RKO (cell line): ENCODE data around the gene GNAQ.
"Not testable (repeated sequence)": the region's sequence is repeated elsewhere in the genome, so short reads cannot be mapped to it uniquely, and the experiment has no call there.

Experiments
- DNase-seq: peaks from one replicate; pipeline ENCODE4 v3.0.0-alpha.2; 2016; ENCODE audit warnings: low spot score

The GNAQ gene

DNA sequence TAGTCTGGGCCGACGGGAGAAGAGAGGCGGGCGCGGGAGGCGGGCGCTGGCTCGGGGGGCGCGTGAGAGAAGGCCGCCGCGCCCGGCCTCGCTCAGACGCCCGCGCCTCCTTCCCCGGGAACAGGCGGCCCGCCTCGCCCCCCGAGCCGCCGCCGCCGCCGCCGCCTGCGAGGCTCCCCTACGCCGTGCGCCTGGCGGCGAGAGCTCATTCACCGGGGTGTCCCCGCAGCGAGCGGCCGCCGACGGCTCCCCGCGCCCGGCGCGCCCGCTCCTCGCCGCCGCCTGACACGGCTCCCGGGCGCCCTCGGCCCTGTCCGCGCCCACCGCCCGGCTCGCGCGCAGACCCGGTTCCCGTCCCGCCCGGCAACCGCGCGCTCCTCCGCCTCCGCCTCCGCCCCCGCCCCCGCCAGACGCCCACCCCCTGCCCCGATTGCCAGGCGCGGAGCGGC, at the start of gene GNAQ:
TSS of gene GNAQ (minus strand) at position 368 of the 449 bp plus-strand sequence. CDS start 576 bp downstream, outside the sequence.
- DNase-seq = peak; percentile 14

DNA sequence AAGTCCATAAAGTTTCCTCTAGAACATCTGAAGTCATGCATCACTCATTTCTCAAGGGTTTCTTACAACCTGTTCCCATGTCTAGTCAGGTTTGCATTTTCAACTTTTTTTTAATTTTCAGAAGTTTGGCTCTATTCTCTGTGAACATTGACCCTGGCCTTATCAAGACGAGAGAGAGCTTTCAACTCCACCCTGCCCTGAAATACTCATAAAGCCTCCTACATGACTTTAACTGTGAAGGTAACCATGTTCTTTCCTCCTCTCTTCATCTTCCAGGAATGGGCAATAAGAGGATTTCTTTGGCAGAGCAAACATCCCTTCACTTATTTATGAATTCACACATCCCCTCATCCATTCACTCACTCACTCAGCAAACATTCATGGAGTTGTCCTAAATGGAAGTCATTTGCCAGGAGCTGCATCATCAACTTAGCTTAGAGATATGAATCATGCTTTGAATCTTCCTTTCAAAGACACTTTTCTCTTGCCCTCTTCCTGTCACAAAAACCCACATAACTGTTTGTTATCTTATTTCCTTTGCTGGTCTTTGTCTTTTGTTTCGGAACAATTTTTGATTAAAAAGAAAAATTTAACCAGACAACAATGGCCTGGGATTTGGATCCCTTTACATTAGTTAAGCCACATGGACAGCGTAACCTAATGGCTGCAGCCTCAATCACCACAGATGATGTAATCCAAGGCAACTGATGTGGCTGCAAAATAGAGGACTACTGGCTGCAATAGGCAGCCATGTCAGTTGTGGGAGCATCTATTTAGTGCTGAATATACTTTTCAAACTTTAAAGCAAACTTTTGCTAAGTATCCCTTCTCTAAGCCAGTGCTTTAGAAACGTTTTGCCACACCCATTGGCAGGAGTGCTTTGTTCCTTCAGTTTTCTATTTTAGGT, 43.0 kb upstream of the GNAQ start:
- DNase-seq = no peak

DNA sequence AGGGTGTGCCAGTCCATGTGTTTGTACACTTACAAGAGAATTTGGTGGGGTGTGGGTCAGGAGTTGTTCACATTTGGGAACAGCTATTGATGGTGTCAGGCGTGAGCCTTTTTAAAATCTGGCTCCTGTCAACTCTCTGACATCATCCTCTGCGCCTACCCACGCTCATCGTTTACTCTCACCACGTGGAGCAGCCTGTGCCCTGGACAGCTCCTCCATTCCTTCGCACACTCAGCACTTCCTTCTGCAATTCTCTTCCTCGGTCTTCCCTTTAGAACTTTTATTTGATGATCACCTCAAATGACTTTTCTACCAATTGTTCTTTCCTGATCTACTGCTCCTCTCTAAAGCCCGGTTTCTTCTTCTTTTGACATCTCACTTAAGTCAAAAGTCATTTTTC, 42.1 kb upstream of the GNAQ start:
- DNase-seq = no peak

DNA sequence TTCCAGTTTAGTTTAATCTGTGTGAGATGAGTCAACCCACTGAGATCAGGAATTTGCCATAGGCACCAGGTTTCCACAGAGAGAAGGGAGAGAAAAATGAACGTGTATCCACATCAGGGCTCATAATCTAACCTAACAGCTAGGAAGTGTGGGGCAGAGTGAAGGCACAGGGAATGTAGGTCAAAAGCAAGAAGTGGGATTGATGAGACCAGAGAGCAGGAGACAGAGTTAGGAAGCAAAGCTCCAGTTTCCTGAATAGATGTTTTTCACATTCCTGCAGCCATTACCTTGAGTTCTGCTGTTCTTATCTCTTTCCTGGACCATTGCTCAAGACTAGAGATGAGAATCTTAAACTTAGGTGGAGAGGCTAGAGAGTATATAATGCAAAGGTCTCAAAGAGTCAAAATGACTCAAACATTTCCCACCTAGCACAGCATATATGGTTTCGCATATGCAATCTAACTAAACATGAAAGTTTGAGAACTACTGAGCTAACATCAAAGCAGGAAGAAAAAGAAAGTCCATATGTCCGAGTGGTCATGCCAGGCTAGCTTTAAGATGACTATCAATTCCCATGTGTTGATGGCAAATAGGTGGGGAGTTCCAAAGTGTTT, 41.1 kb upstream of the GNAQ start:
- DNase-seq = no peak

DNA sequence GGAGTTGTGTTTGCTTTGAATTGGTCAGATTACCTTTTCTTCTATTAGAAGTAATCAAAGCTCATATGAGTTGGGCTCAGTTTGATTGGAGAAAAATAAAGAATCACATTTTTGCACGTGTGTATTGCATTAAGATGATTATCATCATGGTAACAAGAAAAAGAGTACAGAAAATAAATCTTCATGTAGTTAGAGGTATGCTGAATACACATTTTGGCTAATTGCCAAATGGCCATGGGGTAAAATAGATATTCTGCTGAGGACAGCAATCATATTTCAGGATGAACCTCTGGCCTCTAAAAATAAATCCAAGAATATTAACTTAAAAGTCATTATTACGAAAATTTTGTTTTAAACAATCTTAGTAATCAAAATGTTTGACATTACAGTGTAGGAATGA, 38.9 kb upstream of the GNAQ start:
- no peak for DNase-seq

DNA sequence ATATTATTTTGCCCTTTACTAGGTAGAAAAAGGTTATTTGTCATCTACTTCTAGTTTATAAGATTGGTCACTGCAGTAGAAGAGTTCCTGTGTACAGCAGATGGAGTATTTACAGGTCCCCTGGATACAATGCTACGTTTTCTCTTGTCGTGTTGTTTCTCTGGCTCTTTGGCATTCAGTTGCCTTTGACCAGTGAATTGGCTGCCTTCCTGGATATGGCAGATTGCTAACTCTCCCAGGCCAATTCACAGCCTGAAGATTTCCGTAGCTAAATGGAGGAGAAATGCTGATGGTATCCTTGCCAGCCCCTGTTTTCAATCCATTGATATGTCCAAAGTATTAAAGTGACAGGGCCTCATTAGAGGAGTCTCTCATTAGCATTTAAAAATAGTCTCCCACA, 32.5 kb upstream of the GNAQ start:
- no peak for DNase-seq

DNA sequence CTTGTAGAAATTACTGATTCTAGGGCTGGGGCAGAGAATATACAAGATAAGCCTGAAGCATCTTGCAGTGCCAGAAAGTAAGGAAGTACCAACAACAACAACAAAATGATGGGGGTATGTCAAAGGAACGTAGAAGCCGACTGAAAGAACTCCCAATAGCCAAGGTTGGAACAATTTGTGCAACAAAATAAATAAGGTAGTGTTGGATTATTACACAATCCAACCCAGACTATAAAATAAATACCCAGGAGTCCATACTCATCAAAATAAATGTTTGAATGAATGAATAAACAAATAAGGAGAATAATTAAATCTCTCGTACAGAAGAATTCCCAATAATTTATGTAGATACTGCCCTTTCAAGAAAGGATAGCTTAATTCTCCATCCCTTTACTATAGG, 31.1 kb upstream of the GNAQ start:
- no peak for DNase-seq

DNA sequence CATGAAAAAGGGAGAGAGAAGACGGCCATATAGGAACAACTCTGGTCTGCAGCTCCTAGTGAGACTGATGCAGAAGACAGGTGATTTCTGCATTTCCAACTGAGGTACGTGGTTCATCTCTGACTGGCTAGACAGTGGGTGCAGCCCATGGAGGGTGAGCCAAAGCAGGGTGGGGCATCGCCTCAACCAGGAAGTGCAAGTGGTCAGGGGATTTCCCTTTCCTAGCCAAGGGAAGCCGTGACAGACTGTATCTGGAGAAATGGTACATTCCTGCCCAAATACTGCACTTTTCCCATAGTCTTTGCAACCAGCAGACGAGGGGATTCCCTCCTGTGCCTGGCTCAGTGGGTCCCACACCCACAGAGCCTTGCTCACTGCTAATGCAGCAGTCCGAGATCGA, 22.6 kb upstream of the GNAQ start:
- DNase-seq = not testable (repeated sequence)

DNA sequence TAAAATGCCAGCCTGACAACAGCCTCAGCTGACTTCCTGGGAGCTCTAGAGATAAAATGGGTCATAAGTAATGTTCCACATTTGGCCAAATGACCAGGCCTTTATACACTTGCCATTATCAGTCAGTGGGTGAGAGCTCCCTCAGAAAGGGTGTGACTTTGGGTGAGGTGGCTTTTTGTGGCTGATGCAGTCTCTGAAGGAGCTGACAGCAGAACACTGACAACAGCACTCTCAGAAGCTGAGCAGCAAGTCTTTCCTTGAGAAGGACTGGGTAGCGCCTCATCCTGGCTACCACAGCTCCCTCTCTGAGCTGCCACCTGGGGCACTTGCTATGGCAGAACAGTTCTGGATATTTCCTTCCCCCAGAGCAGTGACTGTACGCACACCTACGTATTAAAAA, 22.0 kb upstream of the GNAQ start:
- no peak for DNase-seq

DNA sequence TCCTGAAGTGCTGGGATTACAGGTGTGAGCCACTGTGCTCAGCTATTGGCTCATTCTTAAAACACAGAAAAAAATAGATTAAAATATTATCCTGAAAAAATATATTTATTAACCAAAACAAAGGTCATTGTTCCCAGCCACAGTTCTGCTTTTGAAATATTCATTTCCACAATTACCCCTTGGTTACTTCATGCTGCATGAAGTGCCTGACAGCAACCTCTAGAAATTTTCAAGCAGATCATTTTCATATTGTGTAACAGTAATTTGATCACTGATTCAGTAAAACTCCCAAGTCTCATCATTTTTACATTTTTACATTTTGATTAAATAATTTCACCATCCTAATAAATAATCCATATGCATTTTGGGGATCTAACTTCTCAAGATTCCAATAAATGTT, 18.8 kb upstream of the GNAQ start:
- DNase-seq = no peak

DNA sequence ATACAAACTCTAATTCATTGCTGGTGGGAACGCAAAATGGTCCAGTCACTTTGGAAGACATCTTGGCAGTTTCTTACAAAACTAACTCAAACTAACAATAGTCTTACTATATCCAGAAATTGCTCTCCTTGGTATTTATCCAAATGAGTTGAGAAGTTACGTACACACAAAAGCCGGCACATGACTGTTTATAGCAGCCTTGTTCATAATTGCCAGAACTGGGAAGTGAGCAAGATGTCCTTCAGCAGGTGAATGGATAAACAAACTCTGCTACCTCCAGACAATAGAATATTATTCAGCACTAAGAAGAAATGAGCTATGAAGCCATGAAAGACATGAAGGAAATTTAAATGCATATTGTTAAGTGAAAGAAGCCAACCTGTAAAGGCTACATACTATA, 17.9 kb upstream of the GNAQ start:
- no peak for DNase-seq

DNA sequence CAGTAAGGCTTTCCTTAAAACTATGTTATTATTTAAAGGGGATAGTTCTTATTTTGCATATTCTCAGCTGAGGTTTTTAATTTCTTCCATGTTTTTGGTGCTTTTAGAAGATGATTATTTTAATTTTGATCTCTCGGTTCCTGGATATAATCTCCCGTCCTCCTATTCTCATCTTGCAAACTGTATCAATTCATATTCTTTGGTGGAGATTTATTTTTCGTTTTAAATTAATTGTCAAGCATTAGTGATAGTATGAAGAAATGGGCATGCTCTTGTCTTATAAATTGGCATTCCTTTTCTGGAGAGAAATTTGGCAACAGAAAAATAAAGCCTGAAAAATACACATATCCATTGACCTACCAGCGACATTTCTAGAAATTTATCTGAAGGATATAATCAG, 15.5 kb upstream of the GNAQ start:
- no peak for DNase-seq

DNA sequence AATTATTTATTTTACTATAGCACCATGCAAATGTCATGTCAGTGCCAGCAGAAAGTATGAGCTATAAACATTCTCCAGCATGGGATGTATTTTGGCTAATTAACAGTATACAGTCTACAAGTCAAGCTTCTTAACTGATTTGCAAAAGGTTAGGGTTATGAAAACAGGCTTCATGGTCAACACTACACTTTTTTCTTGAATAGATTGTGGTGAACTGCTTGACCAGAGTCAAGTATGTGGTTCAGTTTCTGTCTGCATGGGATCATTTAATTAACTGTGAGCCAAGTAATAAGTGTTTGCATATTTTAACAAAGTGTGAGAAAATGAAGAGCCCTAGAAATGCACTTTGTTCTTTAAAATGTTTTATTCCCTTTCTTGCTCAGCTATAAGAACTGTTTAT, 14.5 kb upstream of the GNAQ start:
- no peak for DNase-seq

DNA sequence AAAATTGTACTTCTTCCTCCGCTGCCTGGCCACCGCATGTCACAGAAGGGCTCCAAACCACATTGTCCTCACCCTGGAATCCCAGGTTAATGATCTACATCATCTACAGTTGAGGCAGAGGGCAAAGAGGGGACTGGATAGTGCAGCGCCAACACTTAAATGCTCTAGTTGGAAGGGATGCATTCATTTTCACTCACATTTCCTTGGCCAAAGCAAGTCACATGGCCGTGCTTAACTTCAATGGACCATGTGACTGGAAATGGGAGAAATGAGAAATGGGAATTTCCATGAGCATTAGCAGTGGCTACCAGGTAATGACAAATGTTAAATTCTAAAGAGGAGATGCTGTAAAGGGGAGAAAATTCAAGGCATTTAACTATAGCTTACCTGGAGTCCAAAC, 13.3 kb upstream of the GNAQ start:
- no peak for DNase-seq

DNA sequence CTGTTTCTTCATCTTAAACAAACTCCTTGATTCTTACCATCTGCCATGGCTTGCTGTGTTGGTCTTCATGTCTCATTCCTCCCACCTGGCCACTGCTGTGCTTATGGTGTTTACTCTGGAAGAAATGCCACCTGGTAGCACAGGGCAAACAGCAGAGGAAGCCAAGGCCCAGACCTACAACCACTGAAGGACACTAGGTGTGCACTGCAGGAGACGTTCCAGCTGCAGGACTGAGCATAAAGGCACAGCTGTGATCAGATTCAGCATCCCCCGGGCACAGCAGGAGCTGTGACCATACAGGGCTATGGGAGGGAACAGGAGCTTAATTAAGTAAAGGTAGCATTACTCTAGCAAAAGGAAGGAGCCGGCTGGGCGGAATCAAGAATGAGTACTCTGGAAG, 12.6 kb upstream of the GNAQ start:
- no peak for DNase-seq

DNA sequence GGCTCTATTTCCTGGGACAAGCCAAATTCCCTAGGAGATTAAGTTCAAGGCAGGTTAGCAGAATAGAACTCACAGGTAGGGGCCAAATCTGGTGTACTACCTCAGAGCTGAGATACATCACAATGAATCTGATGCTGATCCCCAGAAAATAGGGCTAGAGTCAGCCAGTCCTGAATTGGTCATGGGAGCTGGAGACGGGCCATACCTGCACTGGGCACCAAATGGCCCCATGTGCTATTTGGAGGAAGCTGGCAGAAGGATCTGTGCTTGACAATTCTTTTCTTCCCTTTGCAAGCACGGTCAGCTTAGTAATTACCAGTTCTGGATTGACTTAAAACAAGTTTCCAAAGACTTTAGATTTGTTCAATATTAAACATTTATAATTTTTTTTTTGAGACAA, 10.4 kb upstream of the GNAQ start:
- no peak for DNase-seq

DNA sequence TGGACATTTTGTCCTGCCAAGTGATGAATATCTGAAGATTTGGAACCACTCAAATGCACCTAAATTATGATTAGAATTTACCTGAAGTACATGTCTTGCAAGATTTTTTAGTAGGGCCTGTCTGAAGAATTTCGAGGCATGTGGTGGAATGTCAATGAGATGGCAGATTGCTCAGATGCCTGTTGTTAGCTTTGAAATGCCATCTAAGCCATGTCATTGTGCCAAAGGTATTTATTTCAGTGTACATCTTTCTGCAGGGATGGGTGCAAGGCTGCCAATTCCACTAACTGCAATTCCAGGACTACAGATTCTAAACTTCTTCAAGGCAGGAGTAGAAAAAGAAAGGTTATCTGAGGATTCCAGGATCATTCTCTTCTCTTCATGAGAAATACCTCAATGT, 9.1 kb upstream of the GNAQ start:
- no peak for DNase-seq

DNA sequence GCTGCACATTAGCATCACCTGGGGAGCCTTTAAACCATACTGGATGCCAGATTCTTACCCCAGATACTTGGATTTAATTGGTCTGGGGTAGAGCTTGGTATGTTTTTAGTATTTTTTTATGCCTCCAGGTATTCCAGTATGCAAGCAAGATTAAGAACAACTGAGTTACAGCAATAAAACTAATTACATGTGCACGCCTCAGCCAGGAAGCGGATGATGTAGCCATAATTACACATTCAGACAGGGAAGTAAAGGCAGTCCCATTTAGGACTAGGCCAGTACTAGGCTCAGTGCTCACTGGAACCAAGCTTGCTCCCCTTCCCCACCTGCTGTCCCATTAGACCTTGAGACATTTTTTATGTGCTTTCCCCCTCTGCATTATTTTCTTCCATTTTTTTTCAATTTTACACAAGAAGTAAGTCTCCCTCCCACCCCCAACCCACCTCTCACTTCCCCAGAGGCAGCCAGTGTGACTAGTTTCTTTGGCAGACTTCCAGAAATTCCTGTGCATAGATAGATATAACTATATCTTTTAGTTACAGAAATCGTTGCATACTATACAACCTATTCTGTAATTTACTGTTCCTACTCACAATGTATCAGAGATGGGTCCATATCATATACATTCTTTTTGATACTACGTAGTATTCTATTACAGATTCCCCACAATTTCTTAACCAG, 7.1 kb upstream of the GNAQ start:
- DNase-seq = no peak

DNA sequence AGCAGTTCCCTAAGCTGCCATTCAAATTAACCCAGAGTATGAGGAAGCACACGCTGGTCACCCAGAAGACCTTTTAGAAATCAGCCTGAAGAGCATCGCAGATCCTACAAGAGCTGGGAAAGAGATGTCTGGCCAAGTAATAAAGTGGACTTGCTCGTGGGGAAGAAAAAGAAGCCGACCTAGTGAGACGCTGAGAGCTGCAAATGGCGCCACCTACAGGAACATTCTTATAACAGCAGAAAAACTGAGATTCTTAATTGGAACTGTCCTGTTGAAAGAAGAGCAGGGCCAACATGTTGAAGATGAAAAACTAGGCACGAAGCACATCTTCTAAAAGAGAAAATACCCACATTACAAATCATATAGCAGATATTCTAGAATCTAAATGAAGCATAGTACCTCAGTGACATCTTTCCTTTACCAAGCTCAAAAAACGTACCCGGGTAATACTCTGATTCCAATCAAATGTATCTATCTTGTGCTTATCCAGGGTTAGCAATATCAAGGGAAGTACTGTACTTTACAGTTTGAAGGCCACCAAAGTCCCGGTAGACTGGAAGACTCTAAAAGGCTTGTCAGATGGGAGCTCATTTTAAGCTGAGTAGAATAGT, 3.9 kb upstream of the GNAQ start:
- peak; percentile 87 for DNase-seq

DNA sequence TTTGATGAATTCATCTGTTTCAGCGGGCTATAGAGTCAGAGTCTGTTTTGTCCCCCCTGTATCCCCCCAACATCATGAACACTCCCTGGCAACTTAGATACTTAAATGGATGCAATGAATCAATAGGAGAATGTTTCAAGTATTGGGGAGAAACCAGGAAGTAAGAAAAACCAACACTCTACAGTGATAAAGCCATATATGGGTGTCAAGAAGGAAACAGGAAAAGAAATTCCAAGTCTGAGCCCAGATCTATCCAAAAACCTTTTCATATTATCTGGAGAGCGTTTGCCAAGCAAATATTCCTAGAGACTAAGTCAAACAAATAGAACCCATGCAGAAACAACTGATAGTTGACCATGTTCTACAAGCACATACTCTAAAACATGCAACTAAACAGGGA, 2.3 kb upstream of the GNAQ start:
- DNase-seq = no peak

DNA sequence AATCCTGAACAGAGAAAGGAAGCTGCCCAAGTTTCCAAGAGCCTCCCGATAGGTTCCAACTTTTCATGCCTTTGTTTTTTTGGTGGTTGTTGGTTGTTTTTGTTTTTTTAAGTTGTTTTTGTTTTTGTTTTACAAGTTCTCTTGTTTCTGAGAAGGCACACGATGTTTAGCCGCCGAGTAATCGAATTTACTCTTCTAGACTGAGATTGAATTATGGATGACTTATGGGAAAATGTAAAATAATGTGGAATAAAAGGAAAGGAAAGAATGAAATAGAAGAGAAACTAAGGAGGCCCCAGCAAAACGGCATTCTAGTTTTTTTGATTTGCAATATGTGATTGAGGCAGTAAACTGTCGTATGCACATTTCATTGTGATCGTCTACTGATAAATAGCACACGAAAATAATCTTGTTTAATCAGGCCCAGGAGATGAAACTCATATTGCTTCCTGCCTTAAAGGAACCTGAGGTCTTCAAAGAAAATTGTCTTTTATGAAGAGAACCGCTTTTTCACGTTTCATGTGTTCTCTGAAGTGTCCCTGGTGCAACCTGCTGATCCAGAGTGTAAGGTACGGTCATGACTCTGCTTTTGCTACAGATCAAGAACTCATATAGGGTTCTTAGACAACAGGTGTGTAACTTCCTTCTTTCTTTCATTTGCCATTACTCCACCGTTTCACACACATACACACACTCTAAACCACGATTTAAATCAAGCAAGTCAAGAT, 1.3 kb upstream of the GNAQ start:
- no peak for DNase-seq
